Stimulated activated CD8-positive, alpha-beta memory T cell treated with anti-CD3 and anti-CD28 coated beads, Interleukin-7, amount 100 ng/mL, for 1 hour (primary cell): Measurements from ENCODE around the gene NECAP2.
"Not testable (repeated sequence)": the region's sequence is repeated elsewhere in the genome, so short reads cannot be mapped to it uniquely, and the experiment has no call there.

Source experiments
- DNase-seq, 2 donors: peaks; one replicate each; pipeline ENCODE4 v3.0.0-alpha.2; 2020; ENCODE audit warnings: low read depth in 2 of 2

Gene NECAP2

DNA sequence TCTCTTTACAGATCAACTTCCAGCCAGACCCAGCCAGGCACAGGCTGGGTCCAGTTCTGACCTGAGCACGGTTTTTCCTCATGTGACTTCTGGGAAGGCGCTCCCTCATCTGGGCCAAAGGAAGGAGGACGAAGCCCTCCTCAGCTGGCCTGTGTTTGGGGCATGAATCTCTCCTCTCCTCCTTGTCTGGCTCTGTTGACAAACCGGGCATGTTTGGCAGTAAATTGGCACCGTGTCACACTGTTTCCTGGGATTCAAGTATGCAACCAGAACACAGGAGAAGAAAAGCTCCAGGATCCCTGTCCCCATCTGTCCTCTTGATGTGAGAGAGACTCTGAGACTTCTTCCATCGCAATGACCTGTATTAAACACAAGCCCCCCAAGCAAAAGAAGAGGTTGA lies 18.3 kb downstream of the NECAP2 start:
- no peak for DNase-seq

DNA sequence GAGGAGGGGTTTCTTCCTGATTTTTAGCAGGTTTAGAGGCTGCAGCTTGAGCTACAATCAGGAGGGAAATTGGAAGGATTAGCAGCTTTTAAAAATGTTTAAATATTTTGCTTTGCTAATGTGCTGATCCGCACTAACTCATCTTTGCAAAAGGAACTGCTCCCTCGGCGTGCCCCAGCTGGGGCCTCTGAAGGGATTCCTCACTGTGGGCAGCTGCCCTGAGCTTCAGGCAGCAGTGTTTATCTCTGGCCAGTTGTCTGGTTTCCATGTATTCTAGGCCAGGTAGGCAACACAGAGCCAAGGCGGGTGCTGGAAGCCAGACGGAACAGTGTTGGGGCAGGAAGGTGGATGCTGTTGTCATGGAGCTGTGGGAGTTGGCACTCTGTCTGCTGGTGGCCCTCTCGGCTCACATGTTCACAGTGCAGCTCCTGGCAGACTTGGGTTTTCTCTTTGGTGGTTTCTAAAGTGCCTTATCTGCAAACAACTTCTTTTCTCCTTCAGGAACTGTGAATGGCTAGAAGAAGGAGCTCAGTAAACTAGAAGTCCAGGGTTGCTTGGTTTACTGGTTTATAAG lies 18.9 kb downstream of the NECAP2 start:
- no peak for DNase-seq

DNA sequence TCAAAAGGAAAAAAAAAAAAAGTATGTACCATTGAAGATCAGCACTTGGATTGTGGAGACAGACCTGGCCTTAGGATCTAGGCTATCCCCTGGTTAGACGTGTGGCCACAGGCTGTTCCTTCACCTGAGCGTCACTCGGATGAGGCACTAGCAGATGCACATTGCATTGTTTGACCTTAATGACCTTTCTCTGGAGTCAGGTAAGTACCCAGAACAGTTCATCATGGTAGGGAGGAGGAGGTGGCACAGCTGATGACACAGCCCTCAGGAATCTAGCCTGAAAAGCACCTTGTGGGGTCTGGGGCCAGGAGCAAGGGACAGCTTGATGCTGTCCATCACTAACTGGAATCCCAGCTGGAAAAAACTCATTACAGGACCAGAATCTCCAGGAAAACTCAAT lies 21.2 kb downstream of the NECAP2 start:
- DNase-seq = no peak

DNA sequence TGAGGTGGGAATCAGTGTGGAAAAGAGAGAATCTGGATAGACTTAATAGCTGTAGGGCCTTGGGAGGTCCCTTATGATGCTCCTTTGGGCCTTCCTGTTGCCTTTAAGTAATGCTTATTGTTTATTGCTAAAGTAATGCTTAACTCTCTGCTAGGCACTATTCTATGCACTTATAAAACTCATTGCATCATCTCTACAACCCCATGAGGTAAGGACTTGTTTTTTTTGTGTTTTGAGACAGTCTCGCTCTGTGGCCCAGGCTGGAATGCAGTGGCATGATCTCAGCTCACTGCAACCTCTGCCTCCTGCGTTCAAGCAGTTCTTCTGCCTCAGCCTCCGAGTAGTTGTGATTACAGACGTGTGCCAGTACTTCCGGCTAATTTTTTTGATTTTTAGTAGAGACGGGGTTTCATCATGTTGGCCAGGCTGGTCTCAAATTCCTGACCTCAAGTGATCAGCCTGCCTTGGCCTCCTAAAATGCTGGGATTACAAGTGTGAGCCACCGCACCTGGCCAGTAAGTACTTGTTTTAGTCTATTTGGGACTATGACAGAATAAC lies 22.3 kb downstream of the NECAP2 start:
- DNase-seq = no peak

DNA sequence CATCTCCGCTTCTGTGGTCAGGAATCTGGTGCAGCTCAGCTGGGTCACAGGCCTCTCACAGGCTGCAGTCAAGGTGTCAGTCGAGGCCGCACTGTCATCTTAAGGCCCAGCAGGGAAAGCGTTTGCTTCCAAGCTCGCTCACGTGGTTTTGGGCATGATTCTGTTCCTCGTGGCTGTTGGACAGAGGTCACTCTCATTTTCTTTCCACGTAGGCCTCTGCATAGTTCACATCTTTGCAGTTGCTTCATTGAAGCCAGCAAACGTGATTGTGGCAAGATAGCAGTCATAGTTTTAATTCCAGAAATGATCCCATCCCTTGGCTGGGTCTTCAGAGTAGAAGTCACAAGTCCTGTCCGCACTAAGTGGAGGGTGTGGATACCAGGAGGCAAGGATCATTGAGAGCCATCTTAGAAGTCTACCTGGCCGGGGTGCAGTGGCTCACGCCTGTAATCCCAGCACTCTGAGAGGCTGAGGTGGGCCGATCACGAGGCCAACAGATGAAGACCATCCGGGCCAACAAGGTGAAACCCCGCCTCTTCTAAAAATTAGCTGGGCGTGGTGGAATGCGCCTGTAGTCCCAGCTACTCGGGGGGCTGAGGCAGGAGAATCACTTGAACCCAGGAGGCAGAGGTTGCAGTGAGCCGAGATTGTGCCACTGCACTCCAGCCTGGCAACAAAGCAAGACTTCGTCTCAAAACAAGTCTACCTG lies 24.5 kb downstream of the NECAP2 start:
- DNase-seq = no peak

DNA sequence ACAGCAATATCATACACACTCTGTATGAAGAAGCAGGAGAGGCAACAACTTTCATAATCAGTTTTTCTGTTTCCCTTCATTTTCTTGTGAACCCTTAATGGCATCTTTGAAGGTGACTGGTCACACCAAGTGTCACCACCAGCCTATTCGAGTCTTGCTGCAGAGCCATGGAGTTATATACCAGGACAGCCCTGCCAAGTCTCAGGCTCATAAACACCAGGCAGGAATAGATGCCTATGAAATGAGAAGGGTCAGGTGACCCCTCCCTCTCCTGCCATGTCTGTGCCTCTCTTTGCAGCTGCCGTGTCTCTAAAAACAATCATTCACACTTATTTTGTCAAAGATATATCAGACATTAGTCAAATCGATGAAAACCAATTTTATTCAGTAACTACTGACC lies 28.0 kb downstream of the NECAP2 start:
- no peak for DNase-seq

DNA sequence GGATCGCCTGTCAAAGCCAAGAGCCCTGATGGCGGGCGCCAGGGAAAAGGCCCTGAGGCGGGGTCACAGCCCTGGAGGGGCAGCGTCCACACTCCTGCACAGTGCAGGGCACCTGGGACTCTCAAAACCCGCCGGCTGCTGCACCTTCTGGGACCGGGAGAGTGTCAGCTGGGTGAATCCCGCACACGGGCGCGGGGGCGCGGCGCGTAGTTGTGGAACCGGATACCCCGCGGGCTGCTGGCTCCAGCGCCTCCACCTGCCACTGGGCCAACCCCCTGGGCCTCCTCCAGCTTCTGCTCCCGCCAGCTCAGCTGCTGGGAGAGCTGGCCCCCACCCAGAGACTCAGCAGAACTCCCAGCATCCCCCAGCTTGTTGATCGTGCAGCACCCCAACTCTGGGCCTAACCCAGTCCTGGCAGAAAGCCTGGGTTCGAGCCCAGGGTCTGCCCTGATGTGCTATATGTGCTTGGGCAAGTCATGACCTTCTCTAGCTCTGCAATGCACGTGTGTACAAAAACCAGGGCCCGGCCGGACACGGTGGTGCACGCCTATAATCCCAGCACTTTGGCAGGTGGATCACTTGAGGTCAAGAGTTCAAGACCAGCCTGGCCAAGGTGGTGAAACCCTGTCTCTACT lies 33.8 kb downstream of the NECAP2 start:
- DNase-seq = no peak

DNA sequence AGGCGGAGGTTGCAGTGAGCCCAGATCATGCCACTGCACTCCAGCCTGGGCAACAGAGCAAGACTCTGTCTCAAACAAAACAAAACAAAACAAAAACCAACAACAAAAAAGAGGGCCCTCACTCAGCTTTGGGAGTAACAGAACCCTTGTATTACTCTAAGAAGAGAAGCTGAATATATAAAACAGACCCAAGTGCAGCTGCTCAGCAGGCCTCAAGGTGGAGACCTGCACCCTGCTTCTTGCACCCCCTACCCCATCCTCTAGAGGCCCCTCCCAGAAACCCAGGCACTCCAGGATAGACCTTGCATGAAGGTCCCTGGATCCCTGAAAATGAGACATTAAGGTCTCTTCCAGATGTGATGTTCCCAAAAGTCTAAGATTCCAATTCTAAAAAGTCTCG lies 34.4 kb downstream of the NECAP2 start:
- DNase-seq = not testable (repeated sequence)

DNA sequence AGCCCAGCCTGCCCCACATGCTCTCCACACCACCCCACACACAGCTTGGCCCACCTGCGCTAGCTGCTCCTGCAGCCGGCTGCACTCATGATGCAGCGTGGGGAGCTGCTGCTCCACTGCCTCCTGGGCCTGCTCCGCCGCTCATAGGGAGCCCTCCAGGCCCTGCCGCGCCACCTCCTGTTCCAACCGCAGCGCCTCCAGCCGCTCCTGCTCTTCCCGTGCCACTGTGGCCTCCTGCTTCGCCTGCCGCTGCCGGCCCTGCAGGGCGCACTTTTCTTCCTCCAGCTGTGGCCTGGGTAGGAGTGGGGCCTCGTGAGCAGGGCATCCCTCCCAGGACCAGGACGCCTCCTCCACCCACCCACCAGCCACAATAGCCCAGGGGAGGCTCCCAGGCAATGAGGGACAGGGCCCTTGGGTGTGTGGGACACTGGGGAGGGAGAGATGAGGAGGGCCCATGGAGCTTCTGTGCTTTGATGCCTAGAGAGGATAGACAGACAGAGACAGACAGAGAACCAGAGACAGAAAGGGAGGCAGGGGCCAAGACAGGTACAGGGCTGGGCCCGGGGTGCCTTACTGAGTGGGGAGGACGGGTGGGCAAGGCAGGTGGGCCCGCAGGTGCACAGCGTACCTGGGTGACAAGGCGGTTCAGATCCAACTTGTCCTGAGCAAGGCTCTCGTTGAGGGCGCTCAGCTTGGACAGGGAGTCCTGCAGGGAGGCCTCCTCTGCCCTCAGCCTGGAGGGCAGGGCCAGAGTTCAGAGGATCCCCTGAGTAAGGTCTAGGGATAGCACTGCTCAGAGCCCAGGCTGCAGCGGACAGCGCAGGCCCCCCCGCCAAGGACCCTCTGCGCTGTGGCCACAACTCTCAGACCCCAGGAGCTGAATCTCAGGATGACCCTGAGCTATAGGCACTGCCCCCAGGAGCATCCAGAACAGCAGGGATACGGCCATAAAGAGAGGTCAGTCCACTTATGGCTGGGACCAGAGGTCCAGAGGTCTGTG lies 35.5 kb downstream of the NECAP2 start:
- not testable (repeated sequence) for DNase-seq

DNA sequence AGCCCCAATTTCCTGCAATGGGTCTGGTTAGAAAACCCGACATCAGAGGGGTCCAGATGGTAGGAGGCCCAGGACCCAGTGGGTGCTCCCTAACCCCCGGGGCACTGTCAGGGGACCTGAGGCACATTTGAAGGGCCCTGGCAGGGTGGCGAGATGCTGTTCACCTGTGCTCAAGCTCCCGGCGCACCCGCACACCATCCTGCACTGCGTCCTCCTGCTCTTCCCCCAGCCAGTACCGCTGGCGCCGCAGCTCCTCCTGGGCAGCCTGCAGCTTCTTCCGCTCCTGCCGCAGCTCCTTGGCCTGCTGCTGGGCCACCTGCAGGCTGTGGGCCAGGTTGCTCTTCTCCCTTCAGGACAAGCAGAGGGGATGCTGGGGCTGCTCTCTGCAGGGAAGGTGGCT lies 37.6 kb downstream of the NECAP2 start:
- DNase-seq = no peak

DNA sequence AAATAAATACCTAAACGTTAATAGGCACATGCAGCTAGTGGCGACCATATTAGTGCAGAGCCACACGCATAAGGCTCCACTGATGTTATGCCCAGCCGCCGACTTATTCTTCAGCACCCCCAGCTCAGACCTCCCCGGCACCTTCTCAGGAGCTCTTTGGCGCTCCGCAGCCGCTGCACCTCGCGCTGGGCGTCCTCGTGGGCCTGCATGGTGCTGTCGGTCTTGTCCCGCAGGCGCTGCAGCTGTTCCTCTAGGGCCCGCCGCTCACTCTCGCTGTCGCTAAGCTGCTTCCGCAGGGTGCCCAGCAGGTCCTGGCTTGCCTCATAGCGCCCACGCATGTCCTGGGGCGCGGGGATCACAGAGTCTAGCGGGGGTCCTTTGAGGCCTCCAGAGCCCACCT lies 42.6 kb downstream of the NECAP2 start:
- not testable (repeated sequence) for DNase-seq

DNA sequence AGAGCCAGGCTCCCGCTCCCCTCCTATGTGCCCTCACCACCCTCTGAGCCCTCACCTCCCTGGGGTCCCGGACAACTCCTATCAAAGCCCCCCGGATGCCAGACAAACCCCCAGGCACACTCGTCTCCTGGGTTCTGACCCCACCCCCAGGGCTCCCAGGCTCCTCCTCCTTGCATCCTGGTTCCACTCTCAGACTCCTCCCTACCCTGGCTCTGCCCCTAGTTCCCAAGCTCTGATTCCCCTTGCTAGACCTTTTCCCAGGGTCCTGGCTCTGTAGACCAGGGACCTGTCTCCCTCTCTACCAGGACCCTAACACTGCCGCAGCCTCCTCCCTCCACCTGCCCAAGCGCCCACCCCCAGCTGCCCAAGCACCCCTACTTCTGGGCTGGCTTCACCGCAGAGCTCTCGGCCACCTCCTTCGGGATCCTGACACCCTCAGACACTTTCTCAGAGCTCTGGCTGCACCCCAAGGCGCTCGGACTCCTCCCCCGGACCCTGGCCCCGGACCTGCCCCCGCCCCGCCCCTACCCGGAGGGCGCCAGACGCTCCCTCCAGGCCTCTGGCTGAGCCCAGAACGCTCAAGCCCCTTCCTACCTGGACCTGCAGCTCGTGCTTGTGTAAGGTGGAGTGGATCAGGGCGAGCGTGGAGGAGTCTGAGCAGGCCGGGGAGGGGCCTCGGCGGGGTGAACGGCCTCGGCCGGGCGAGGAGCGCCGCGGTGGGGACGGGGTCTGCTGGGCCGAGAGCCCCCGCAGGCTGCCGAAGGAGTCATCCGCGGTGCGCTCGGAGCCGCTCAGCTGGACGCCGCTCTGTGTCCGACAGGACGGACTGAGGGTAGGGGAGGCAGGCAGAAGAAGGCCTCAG lies 43.3 kb downstream of the NECAP2 start:
- not testable (repeated sequence) for DNase-seq

DNA sequence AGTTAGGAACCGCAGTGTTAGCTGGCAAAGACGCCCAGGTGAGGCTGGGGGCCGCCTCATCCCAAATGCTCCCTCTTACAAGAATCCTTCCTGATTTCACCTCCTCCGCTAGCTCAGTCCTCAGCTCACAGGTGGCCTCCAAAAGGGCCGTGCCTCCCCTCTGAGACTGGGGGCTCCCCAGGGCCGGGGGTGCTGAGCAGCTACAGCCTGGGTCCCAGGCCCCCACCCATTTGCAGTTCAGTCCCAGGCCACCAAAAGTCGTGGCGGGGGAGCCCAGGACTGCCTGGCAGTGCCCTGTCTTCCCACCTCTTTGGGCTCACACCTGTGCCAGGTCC lies 43.9 kb downstream of the NECAP2 start:
- no peak for DNase-seq

DNA sequence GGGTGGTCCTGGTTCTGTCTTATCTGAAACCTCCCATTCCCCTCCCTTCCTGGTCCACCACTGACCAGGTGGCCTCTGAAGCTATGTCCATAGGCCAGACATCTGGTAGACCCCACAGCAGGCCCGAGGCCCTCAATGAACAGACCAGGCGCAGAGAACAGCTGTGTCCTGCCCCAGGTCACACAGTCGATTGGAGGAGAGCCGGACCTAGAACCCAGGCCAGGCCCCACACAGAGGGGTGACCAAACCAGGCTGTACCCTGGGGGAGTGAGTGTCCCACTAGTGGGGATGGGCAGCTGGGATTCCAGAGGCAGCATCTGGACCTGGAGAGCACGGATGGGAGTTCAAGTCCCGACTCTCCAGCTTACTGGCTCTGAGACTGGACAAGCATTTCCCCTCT lies 44.4 kb downstream of the NECAP2 start:
- DNase-seq = no peak

DNA sequence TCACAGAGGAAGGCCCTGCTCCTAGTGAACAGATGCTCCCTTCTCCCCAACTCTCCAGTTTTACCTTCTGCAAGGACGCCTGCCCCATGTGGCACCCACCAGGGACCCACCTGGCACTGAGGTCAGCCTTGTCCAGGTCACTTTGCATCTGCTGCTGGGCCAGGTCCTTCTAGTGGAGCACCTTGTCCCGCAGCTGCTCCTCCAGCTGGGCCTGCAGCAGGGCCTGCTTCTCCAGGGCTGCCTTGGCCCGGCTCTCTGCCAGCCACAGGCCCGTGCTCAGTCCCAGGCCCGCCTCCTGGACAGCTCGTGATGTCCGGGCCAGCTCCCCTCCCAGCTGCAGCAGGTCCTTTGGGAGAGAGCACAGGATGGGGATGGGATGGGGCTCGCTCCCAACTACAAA lies 45.8 kb downstream of the NECAP2 start:
- not testable (repeated sequence) for DNase-seq

DNA sequence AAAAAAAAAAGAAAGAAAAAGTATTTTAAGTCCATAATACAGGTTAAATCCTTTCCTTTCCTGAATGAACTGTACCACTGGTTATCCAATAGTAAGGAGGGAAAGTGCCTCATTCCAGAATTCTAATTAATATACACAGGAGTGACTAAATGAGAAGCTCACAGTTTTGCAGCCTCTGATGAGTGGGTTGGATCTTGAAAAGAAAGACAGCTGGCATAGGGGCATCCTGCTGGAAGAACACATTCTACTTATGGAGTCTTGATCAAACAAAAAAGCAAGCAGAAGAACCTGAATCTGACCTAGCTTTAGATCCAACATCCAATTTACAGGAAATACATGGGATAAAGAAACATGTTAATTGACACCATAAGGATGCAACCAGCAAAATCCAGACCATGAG lies 46.5 kb downstream of the NECAP2 start:
- not testable (repeated sequence) for DNase-seq

DNA sequence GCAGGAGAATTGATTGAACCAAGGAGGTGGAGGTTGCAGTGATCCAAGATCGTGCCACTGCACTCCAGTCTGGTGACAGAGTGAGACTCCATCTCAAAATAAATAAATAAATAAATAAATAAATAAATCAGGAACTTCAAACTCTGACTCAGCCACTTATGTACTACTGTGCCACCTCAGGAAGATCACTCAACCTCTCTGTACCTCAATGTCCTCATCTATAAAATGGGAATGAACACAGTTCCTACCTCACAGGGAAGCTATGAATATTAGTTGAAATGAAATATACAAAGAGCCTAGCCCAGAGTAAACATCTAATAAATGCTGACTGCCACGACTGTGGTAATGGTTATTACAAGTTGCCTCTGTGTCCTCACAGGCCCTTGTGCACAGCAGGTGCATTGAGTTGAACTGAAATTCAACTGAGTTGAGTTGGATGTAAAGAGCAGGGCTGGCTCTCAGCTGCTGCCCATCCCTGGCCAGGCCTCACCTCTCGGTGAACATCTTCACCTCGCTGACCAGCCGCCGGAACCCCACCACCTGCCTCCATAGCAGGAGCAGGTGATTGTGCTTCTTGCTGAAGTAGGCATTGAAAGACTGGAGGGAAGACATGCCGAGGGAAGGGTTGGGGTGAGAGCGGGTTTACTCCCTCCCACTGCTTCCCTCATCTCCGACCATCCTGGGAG lies 48.8 kb downstream of the NECAP2 start:
- DNase-seq = not testable (repeated sequence)

DNA sequence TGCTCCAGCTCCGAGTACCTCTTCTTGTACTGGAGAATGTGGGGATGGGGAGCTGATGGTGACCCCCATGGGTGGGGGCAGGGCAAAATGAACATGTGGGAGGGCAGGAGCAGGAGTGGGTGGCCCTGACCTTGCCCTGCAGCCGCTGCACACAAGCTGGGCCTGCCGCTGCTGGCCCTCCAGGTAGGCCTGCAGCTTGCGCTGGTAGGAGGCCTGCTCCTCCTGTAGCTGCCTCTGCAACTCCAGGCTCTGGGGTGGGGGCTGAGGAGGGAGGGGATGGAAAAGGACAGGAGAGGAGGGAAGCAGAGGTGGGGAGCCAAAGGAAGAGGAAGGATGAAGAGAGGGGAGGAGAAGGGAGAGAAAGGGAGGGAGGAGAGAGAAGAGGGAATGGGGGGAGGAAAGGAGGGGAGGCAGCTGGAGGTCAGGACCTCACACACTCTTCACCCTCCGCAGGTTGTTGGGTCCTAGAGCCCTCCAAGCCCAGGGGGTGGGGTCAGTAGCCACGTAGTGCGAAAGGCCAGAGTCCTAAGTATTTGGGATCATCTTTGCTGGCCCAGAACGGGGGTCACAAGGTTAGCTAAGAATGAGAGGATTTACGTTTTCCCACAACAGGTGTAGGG lies 50.6 kb downstream of the NECAP2 start:
- no peak for DNase-seq

DNA sequence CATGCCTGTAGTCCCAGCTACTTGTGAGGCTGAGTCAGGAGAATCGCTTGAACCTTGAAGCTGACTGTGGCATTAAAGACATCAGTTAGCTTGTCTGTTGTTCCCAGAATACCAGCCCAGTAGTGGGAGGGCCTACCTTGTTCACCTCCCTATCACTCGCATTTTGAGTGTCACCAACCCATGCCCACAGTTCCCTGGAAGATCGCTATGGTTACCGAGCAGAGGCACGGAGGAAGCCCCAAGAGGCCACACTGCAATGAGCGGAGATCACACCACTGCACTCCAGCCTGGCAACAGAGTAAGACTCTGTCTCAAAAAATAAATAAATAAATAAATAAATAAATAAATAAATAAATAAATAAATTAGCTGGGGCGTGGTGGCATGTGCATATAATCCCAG lies 52.4 kb downstream of the NECAP2 start:
- DNase-seq = not testable (repeated sequence)

DNA sequence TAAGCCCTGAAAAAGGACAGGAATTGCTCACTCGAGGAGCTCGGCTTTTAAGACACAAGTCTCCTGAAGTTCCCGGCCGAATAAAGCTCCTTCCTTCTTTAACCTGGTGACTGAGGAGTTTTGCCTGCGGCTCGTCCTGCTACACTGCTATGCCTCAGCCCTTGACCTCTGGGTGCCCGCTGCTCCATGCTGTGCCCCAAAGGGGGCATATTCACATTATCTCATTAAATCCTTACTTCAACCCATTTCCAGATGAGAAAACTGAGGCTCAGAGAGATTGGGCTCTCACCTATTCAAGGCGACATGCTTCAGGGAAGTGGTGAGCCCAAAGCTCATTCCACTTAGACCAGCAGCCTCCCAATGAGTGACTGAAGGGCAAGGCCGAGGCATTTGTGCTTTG lies 53.2 kb downstream of the NECAP2 start:
- not testable (repeated sequence) for DNase-seq
